Stimulated activated CD4-positive, alpha-beta T cell treated with anti-CD3 and anti-CD28 coated beads, Interleukin-12 subunit alpha, Interleukin-12 subunit beta, amount 100 ng/mL, for 4 hours (primary cell): ENCODE measurements around the gene PF4V1.

Experiments used
- DNase-seq: peaks from one replicate; pipeline ENCODE4 v3.0.0-alpha.2; 2020

PF4V1 gene

GRCh38 chr4:73847526-73848182 lies 5.4 kb upstream of the PF4V1 start:
- DNase-seq, result no peak

- no peak for DNase-seq
Observed at GRCh38 chr4:73848183-73848777, 4.8 kb upstream of the PF4V1 start.

- no peak for DNase-seq
Observed at GRCh38 chr4:73850261-73850970, 2.7 kb upstream of the PF4V1 start.

GRCh38 chr4:73851293-73851692 lies 1.8 kb upstream of the PF4V1 start:
- no peak for DNase-seq

- no peak for DNase-seq
Observed at GRCh38 chr4:73852771-73853170, 325 bp upstream of the PF4V1 start.

- DNase-seq, result no peak
Observed at GRCh38 chr4:73853718-73854473, 800 bp downstream of the PF4V1 start.

- DNase-seq, result no peak
Observed at GRCh38 chr4:73855406-73855805, 2.3 kb downstream of the PF4V1 start.

GRCh38 chr4:73856518-73856917 lies 3.4 kb downstream of the PF4V1 start:
- no peak for DNase-seq

- no peak for DNase-seq
Observed at GRCh38 chr4:73859614-73860088, 6.6 kb downstream of the PF4V1 start.

GRCh38 chr4:73860181-73860580 lies 7.1 kb downstream of the PF4V1 start:
- no peak for DNase-seq

- DNase-seq, result no peak
Observed at GRCh38 chr4:73860917-73861316, 7.8 kb downstream of the PF4V1 start.

- DNase-seq, result no peak
Observed at GRCh38 chr4:73862322-73862721, 9.2 kb downstream of the PF4V1 start.

- DNase-seq, result no peak
Observed at GRCh38 chr4:73864365-73864764, 11.3 kb downstream of the PF4V1 start.

GRCh38 chr4:73864961-73865360 lies 11.9 kb downstream of the PF4V1 start:
- DNase-seq, result no peak

GRCh38 chr4:73865431-73866096 lies 12.5 kb downstream of the PF4V1 start:
- no peak for DNase-seq

- no peak for DNase-seq
Observed at GRCh38 chr4:73866246-73866645, 13.2 kb downstream of the PF4V1 start.

- no peak for DNase-seq
Observed at GRCh38 chr4:73867783-73868182, 14.7 kb downstream of the PF4V1 start.

GRCh38 chr4:73868206-73869129 lies 15.4 kb downstream of the PF4V1 start:
- no peak for DNase-seq

GRCh38 chr4:73869130-73870055 lies 16.3 kb downstream of the PF4V1 start, which contains the start of gene CXCL1:
Gene CXCL1, plus strand, starts transcription at chr4:73869393. Its CDS starts 78 bp downstream, at chr4:73869471.
- no peak for DNase-seq

GRCh38 chr4:73870260-73870659 lies 17.2 kb downstream of the PF4V1 start:
- no peak for DNase-seq
